DLD1 (cell line): ENCODE data around the gene ZNF771.
"Not testable (repeated sequence)": the region's sequence is repeated elsewhere in the genome, so short reads cannot be mapped to it uniquely, and the experiment has no call there.

ENCODE experiments used
- in situ Hi-C: cut with HindIII; loops from 2 replicates; pipeline ENCODE4 v1.10.0; 2017; ENCODE audit warnings: low sequenced_read_pairs

The ZNF771 gene

GRCh38 chr16:30458561-30459394, 51.4 kb downstream of the ZNF771 start:
- in situ Hi-C loops = no loop called here

- in situ Hi-C loops = no loop called here
Observed at GRCh38 chr16:30459456-30459855, 52.0 kb downstream of the ZNF771 start.

GRCh38 chr16:30461426-30461825, 54.0 kb downstream of the ZNF771 start:
- in situ Hi-C loops = not testable (repeated sequence)

DNA sequence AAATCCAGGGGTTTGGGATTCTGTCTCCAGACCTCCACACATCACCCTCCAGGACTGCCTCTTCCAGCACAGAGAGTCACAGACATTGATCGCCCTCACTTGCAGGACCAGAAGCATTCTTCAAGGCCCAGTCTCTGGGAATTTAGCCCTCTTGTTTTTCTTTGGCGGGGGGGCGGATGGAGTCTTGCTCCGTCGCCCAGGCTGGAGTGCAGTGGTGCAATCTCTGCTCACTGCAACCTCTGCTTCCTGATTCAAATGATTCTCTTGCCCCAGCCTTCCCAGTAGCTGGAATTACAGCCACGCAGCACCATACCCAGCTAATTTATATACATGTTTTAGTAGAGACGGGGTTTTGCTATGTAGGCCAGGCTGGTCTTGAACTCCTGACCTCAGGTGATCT, 56.7 kb downstream of the ZNF771 start:
- in situ Hi-C loops = no loop called here
